ENCODE measurements around the gene MEP1A. TPM values are rescaled to one million over a fixed set of nuclear protein-coding genes. Genes with fewer than 3 reads are reported as not detected.
"Not testable (repeated sequence)": the region's sequence is repeated elsewhere in the genome, so short reads cannot be mapped to it uniquely, and the experiment has no call there.

MEP1A gene
- total and polyA plus RNA-seq, 9 donors, result 0.04 to 24.9 (median 0.16) TPM; not detected in 3

DNA sequence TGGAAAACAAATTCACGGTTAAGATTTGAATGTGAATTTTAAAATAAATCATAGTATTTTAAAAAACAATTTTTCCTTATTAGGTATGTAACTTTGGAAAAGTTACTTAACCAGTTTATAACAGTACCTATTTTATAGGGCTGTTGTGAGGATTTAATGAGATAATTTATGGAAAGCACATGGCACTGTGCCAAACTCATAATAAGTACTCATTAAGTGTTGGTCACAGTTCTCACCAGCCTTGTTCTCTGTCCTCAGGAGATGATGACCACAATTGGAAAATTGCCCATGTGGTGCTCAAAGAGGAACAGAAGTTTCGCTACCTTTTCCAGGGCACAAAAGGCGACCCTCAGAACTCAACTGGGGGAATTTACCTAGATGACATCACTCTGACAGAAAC, 39.6 kb downstream of the MEP1A start:
- no peak for DNase-seq
- no peaks in the 10 kb centered on the region for H3K4me1 ChIP-seq (ENCODE audit: control insufficient read depth, insufficient read depth, low read length)
- H3K27ac ChIP-seq (ENCODE audit: low read length), result no peak overlapping the region
- H3K9me3 ChIP-seq (replicated peaks; ENCODE audit: control insufficient read depth, low read depth, low read length), result no peaks in the 10 kb centered on the region
- no peak overlapping the region for H3K4me3 ChIP-seq (ENCODE audit: low read length)
- H3K36me3 ChIP-seq (ENCODE audit: control insufficient read depth, insufficient read depth, low read length), result no peaks in the 10 kb centered on the region
- no CpG with 5 or more reads among the region's 3 CpGs for WGBS (ENCODE audit: insufficient coverage)
- H3K27me3 ChIP-seq (ENCODE audit: control insufficient read depth, insufficient read depth, low read length), result no peaks in the 10 kb centered on the region

DNA sequence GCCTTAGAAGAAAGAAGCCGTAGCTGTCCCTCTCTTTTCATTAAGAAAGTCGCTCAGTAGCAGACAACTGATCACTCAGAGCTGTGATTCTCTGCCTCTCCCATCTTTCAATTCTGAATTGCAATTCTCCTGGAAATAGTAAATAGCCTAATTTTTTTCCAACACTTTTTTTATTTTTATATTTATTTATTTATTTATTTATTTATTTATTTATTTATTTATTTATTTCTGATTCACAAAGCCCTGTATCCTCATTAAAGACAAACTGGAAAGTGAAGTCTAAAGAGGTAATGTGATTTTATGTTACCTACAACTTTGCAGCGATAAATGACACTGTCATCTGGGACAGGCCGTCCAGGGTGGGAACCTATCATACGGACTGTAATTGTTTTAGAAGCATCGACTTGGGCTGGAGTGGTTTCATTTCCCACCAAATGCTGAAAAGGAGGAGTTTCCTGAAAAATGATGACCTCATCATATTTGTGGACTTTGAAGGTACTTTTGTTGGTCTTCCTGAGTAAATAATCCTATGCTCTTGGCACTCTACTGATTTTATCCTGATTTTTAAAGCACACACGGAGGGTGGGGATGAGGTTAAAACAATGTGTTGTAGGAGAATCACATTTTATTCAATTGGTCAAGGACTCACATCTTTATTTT, 41.2 kb downstream of the MEP1A start:
- not testable (repeated sequence) for H3K36me3 ChIP-seq (ENCODE audit: control insufficient read depth, insufficient read depth, low read length); H3K27me3 ChIP-seq (ENCODE audit: control insufficient read depth, insufficient read depth, low read length); H3K4me3 ChIP-seq (ENCODE audit: low read length); H3K9me3 ChIP-seq (replicated peaks; ENCODE audit: control insufficient read depth, low read depth, low read length); DNase-seq; H3K4me1 ChIP-seq (ENCODE audit: control insufficient read depth, insufficient read depth, low read length); H3K27ac ChIP-seq (ENCODE audit: low read length)
- WGBS (ENCODE audit: insufficient coverage), result no CpG with 5 or more reads among the region's 7 CpGs

GRCh38 chr6:46834991-46835390, 41.8 kb downstream of the MEP1A start:
- not testable (repeated sequence) for DNase-seq; H3K4me1 ChIP-seq (ENCODE audit: control insufficient read depth, insufficient read depth, low read length); H3K27ac ChIP-seq (ENCODE audit: low read length); H3K36me3 ChIP-seq (ENCODE audit: control insufficient read depth, insufficient read depth, low read length); H3K4me3 ChIP-seq (ENCODE audit: low read length); H3K9me3 ChIP-seq (replicated peaks; ENCODE audit: control insufficient read depth, low read depth, low read length); H3K27me3 ChIP-seq (ENCODE audit: control insufficient read depth, insufficient read depth, low read length)
- no CpG with 5 or more reads among the region's 2 CpGs for WGBS (ENCODE audit: insufficient coverage)

- no peak overlapping the region for H3K4me3 ChIP-seq (ENCODE audit: low read length)
- DNase-seq, result no peak
- 100% methylated on average over 1 of the region's 2 CpGs for WGBS (ENCODE audit: insufficient coverage)
- H3K27ac ChIP-seq (ENCODE audit: low read length), result no peak overlapping the region
- no peaks in the 10 kb centered on the region for H3K4me1 ChIP-seq (ENCODE audit: control insufficient read depth, insufficient read depth, low read length)
- H3K27me3 ChIP-seq (ENCODE audit: control insufficient read depth, insufficient read depth, low read length), result no peaks in the 10 kb centered on the region
- peaks cover 3% of the 10 kb centered on the region for H3K9me3 ChIP-seq (replicated peaks; ENCODE audit: control insufficient read depth, low read depth, low read length)
- no peaks in the 10 kb centered on the region for H3K36me3 ChIP-seq (ENCODE audit: control insufficient read depth, insufficient read depth, low read length)
These were observed 44.8 kb downstream of the MEP1A start for GRCh38 chr6:46838033-46838432.

DNA sequence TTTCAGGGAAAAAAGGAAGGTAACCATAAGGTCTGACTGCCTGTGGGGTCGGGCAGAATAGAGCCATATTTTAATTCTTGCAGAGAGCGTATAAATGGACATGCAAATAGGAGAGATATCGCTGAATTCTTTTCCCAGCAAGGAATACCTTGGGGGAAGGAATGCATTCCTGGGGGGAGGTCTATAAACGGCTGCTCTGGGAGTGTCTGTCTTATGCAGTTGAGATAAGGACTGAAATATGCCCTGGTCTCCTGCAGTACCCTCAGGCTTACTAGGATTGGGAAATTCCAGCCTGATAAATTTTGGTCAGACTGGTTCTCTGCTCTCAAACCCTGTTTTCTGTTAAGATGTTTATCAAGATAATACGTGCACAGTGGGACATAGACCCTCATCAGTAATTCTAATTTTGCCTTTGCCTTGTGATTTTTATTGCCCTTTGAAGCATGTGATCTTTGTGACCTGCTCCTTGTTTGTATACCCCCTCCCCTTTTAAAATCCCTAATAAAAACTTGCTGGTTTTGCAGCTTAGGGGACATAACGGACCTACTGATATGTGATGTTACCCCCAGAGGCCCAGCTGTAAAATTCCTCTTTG, 49.2 kb downstream of the MEP1A start:
- H3K4me3 ChIP-seq (ENCODE audit: low read length); H3K4me1 ChIP-seq (ENCODE audit: control insufficient read depth, insufficient read depth, low read length); H3K9me3 ChIP-seq (replicated peaks; ENCODE audit: control insufficient read depth, low read depth, low read length); H3K27ac ChIP-seq (ENCODE audit: low read length); H3K27me3 ChIP-seq (ENCODE audit: control insufficient read depth, insufficient read depth, low read length); H3K36me3 ChIP-seq (ENCODE audit: control insufficient read depth, insufficient read depth, low read length); DNase-seq: not testable (repeated sequence)
- no CpG with 5 or more reads among the region's 6 CpGs for WGBS (ENCODE audit: insufficient coverage)

DNA sequence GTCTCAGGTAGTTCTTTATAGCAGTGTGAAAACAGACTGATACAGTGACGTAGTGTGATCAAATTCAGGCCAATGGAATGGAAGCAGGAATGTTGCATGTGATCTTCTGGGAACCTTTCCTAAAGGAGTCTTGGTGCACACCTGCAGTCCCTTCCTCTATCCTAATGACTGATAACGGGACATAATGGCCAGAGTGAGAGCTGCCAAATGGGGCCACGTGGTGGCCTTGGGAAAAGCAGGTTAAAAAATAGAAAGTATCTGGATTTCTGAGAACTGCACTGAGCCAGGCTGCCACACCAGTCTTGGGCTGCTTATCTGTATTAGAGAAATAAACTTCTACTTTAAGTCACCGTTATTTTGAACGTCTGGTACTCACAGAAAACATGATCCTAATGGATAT, 51.9 kb downstream of the MEP1A start:
- Histone ChIP-seq H3K36me3 (ENCODE audit: control insufficient read depth, insufficient read depth, low read length) (no peaks in the 10 kb centered on the region), H3K27ac (ENCODE audit: low read length) (no peak overlapping the region)
- WGBS (ENCODE audit: insufficient coverage), result 54% methylated on average over 3 of the region's 5 CpGs

GRCh38 chr6:46848684-46849360, 55.6 kb downstream of the MEP1A start:
- Histone ChIP-seq H3K9me3 (replicated peaks; ENCODE audit: control insufficient read depth, low read depth, low read length) (no peaks in the 10 kb centered on the region), H3K4me1 (ENCODE audit: control insufficient read depth, insufficient read depth, low read length) (peaks cover 5% of the 10 kb centered on the region), H3K4me3 (ENCODE audit: low read length) (no peak overlapping the region), H3K36me3 (ENCODE audit: control insufficient read depth, insufficient read depth, low read length) (no peaks in the 10 kb centered on the region), H3K27ac (ENCODE audit: low read length) (no peak overlapping the region), H3K27me3 (ENCODE audit: control insufficient read depth, insufficient read depth, low read length) (no peaks in the 10 kb centered on the region)
- DNase-seq, result peak; percentile 85
- WGBS (ENCODE audit: insufficient coverage), result 0% methylated on average over 22 of the region's 25 CpGs

More for the DNA sequence above, 51.9 kb downstream of the MEP1A start:
- H3K9me3 ChIP-seq (replicated peaks; ENCODE audit: control insufficient read depth, low read depth, low read length), result peaks cover 4% of the 10 kb centered on the region
- peaks cover 5% of the 10 kb centered on the region for H3K4me1 ChIP-seq (ENCODE audit: control insufficient read depth, insufficient read depth, low read length)
- no peaks in the 10 kb centered on the region for H3K27me3 ChIP-seq (ENCODE audit: control insufficient read depth, insufficient read depth, low read length)
- no peak overlapping the region for H3K4me3 ChIP-seq (ENCODE audit: low read length)
- DNase-seq, result no peak

DNA sequence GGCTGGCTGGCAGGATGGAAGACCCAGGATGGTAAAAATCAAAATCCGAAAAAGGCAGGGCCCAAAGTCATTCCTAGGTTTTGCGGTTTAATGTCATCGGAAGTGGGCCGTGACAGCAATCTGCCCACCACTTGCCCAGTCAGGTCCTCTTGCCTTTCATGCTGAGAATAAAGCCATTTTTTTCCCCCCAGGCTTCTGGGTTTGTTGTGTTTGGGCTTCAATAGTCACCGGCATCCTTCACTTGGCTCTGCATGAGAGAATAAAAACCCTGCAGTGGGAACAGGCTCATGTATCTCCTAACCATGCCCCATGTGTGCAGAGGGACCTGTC, 56.1 kb downstream of the MEP1A start:
- Histone ChIP-seq H3K9me3 (replicated peaks; ENCODE audit: control insufficient read depth, low read depth, low read length) (no peaks in the 10 kb centered on the region), H3K27me3 (ENCODE audit: control insufficient read depth, insufficient read depth, low read length) (no peaks in the 10 kb centered on the region), H3K36me3 (ENCODE audit: control insufficient read depth, insufficient read depth, low read length) (no peaks in the 10 kb centered on the region), H3K4me3 (ENCODE audit: low read length) (no peak overlapping the region), H3K4me1 (ENCODE audit: control insufficient read depth, insufficient read depth, low read length) (peaks cover 5% of the 10 kb centered on the region), H3K27ac (ENCODE audit: low read length) (peak overlapping the region; percentile 29)
- DNase-seq, result peak; percentile 11
- 60% methylated on average over 3 of the region's 5 CpGs for WGBS (ENCODE audit: insufficient coverage)

DNA sequence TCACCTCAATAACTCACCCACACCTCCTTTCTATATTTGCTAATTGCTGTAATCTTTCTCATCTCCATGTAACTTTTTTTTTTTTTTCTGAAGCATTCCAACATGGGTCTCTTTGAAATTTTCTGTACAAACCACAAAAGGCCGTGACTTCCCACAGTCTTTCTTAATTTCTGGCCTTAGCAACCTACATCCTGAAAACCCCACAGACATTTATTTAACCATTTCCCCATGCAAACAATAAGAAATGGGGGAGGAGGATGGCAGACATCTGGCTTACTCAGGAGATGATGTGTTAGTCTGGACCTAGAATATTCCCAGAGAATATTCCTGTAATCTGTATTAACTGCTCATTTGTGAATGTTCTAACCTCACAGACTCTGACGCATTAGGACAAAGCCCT, 57.6 kb downstream of the MEP1A start:
- peak overlapping the region; percentile 13 for H3K27ac ChIP-seq (ENCODE audit: low read length)

GRCh38 chr6:46851576-46851975, 58.4 kb downstream of the MEP1A start:
- H3K36me3 ChIP-seq (ENCODE audit: control insufficient read depth, insufficient read depth, low read length); H3K9me3 ChIP-seq (replicated peaks; ENCODE audit: control insufficient read depth, low read depth, low read length); H3K4me1 ChIP-seq (ENCODE audit: control insufficient read depth, insufficient read depth, low read length); DNase-seq; H3K27me3 ChIP-seq (ENCODE audit: control insufficient read depth, insufficient read depth, low read length); H3K4me3 ChIP-seq (ENCODE audit: low read length): not testable (repeated sequence)
- peak overlapping the region; percentile 13 for H3K27ac ChIP-seq (ENCODE audit: low read length)
- WGBS (ENCODE audit: insufficient coverage), result 90% methylated on average over 1 of the region's 4 CpGs

More for the DNA sequence above, 57.6 kb downstream of the MEP1A start:
- WGBS (ENCODE audit: insufficient coverage), result no CpG with 5 or more reads among the region's 2 CpGs
- Histone ChIP-seq H3K36me3 (ENCODE audit: control insufficient read depth, insufficient read depth, low read length) (no peaks in the 10 kb centered on the region), H3K9me3 (replicated peaks; ENCODE audit: control insufficient read depth, low read depth, low read length) (no peaks in the 10 kb centered on the region), H3K4me3 (ENCODE audit: low read length) (no peak overlapping the region), H3K27me3 (ENCODE audit: control insufficient read depth, insufficient read depth, low read length) (no peaks in the 10 kb centered on the region), H3K4me1 (ENCODE audit: control insufficient read depth, insufficient read depth, low read length) (peaks cover 5% of the 10 kb centered on the region)
- DNase-seq, result no peak
